Lung (tissue), 12 donors: ENCODE results near the gene SRP72. TPM values are rescaled to one million over a fixed set of nuclear protein-coding genes. Genes with fewer than 3 reads are reported as not detected.

Source experiments
- ATAC-seq: fragments of 200-7000 bp; cut with Tn5 transposase; one replicate; pipeline ENCODE4 v1.9.1; 2020; ENCODE audit warnings: moderate number of reproducible peaks; ENCODE audit not compliant: insufficient read depth, low FRiP score
- DNase-seq, 3 donors: peaks; one replicate each; pipeline ENCODE4 v3.0.0-alpha.2; 2013 to 2017
- H3K27ac ChIP-seq, 2 donors: one replicate each; pipeline ENCODE4 v1.5.1; 2013; ENCODE audit warnings: mild to moderate bottlenecking in 2 of 2, moderate library complexity in 2 of 2, control low read depth in 1 of 2, inconsistent platforms in 1 of 2, low read depth in 1 of 2, low read length in 1 of 2
- H3K27me3 ChIP-seq, 3 donors: one replicate each; pipeline ENCODE4 v1.5.1; 2013; ENCODE audit warnings: low read length in 2 of 3; ENCODE audit not compliant: control insufficient read depth in 3 of 3, insufficient read depth in 3 of 3
- H3K36me3 ChIP-seq, 4 donors: one replicate each; pipeline ENCODE4 v1.5.1; 2013; ENCODE audit warnings: low read length in 4 of 4, mild to moderate bottlenecking in 1 of 4, moderate library complexity in 1 of 4; ENCODE audit not compliant: control insufficient read depth in 4 of 4, insufficient read depth in 4 of 4
- H3K4me1 ChIP-seq, 5 donors: one replicate each; pipeline ENCODE4 v1.5.1; 2013; ENCODE audit warnings: low read length in 5 of 5, mild to moderate bottlenecking in 2 of 5, moderate library complexity in 1 of 5; ENCODE audit not compliant: control insufficient read depth in 5 of 5, insufficient read depth in 5 of 5
- H3K4me3 ChIP-seq: one replicate; pipeline ENCODE4 v1.5.1; 2013; ENCODE audit warnings: mild to moderate bottlenecking, control low read depth, moderate library complexity
- H3K9ac ChIP-seq, 2 donors: one replicate each; pipeline ENCODE4 v1.5.1; 2013; ENCODE audit warnings: low read length in 2 of 2, control low read depth in 1 of 2; ENCODE audit not compliant: insufficient read depth in 1 of 2
- H3K9me3 ChIP-seq, 4 donors: one replicate each; pipeline ENCODE4 v1.5.1; 2013; ENCODE audit warnings: low read length in 3 of 4, mild to moderate bottlenecking in 1 of 4, moderate library complexity in 1 of 4; ENCODE audit not compliant: control insufficient read depth in 4 of 4, insufficient read depth in 3 of 4
- WGBS, 2 donors: extraction: QIAGEN DNeasy Blood & Tissue Kit; methylation state at CpG; one replicate each; pipeline ENCODE4 v1.1.7; 2013; 5-methylcytosine and 5-hydroxymethylcytosine counted together
- polyA plus RNA-seq, 2 donors: library from polyadenylated mRNA; stranded (reverse); fragments of 200-250 nt; gene quantifications; one replicate each; pipeline ENCODE4 v1.2.1, GENCODE V29; 2013
- total RNA-seq, 2 donors: library from RNA; depleted of rRNA in 1 of 2; stranded (reverse); fragments of >200 nt in 1 of 2; gene quantifications; one replicate each; pipeline ENCODE4 v1.2.1, GENCODE V29; 2014 to 2021
- TF ChIP-seq, protein P1 (sequence below): IDR thresholded peaks from 2 replicates; pipeline ENCODE4 v1.5.1; 2012; ENCODE audit warnings: mild to moderate bottlenecking; ENCODE audit errors: control extremely low read depth, extremely low read depth
- donor health status: control.
- donor health status: control.
- donor health status: Bipolar disorder and iron deficiency.
- donor health status: healthy.
- donor health status: DM: yes; HTN: yes; CAD: no.

The SRP72 gene
- total and polyA plus RNA-seq, 4 donors, result 31.1 to 98.0 (median 71.1) TPM

DNA sequence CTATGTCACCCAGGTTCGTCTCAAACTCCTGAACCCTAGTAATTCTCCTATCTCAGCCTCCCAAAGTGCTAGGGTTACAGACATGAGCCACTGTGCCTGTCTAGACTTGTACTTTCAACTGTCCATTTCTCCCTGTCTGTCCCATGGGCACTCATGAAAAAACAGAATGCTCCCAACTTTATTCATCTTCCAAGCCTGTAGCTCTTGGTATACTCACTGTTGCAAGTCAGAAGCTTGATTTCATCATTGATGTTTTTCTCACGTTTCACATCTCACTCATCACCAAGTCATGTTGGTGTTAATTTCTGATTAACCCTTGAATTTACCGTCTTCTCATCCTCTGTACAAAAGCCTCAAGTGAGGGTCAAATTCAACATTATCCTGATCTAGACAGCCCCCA, 7.3 kb upstream of the SRP72 start:
- peaks cover 16 to 35% (median 28%) of the 10 kb centered on the region in 4 donors for H3K36me3 ChIP-seq
- ATAC-seq, result no peak

DNA sequence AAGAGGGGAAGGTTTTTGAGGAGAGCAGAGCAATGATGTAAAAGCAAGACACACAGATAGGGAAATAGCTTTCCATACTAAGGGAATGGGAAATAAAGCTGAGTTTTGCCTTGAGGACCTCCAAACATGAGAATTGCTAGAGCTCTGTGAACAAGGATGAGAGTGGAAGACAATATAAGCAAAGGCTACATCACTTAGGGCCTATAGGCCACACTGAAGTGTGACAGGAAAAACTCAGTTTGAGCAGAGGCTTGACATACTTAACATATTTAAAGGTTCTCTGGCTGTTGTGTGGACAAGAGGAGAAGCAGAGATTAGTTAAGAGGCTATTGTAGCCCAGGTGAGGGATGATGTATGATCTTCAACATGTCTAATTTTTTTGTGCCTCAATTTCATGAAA, 5.3 kb upstream of the SRP72 start:
- TF ChIP-seq, protein P1, sequence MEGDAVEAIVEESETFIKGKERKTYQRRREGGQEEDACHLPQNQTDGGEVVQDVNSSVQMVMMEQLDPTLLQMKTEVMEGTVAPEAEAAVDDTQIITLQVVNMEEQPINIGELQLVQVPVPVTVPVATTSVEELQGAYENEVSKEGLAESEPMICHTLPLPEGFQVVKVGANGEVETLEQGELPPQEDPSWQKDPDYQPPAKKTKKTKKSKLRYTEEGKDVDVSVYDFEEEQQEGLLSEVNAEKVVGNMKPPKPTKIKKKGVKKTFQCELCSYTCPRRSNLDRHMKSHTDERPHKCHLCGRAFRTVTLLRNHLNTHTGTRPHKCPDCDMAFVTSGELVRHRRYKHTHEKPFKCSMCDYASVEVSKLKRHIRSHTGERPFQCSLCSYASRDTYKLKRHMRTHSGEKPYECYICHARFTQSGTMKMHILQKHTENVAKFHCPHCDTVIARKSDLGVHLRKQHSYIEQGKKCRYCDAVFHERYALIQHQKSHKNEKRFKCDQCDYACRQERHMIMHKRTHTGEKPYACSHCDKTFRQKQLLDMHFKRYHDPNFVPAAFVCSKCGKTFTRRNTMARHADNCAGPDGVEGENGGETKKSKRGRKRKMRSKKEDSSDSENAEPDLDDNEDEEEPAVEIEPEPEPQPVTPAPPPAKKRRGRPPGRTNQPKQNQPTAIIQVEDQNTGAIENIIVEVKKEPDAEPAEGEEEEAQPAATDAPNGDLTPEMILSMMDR, result no peak
- no peak for ATAC-seq
- Histone ChIP-seq H3K4me1 (peaks cover 7 to 17% (median 11%) of the 10 kb centered on the region in 5 donors), H3K9me3 (no peaks in the 10 kb centered on the region), H3K9ac (no peak overlapping the region), H3K4me3 (no peak overlapping the region), H3K36me3 (peaks cover 11 to 25% (median 22%) of the 10 kb centered on the region in 4 donors), H3K27me3 (no peaks in the 10 kb centered on the region), H3K27ac (no peak overlapping the region)
- DNase-seq, result no peak

More for the DNA sequence above, 7.3 kb upstream of the SRP72 start:
- TF ChIP-seq, protein P1, result no peak
- Histone ChIP-seq H3K9ac (no peak overlapping the region), H3K4me3 (no peak overlapping the region), H3K27ac (no peak overlapping the region), H3K27me3 (no peaks in the 10 kb centered on the region), H3K4me1 (peaks cover 0 to 6% (median under 1%) of the 10 kb centered on the region in 5 donors), H3K9me3 (no peaks in the 10 kb centered on the region)
- no peak for DNase-seq
- 78 to 85% methylated on average over 3 of the region's 3 CpGs for WGBS, 2 donors

DNA sequence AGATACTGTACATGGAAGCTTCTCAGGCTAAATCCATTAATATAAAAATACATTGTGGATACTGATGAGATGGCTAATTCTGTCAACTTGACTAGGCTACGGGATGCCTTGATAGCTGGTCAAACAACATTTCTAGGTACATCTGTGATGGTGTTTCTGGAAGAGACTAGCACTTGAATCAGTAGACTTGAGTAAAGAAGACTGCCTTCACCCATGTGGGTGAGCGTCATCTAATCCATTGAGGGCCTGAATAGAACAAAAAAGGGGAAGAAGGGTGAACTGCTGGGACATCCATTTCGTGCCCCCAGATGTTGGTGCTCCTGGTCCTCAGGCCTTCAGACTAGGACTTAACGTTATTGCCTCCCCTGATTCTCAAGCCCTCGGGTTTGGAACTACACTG, 3.7 kb upstream of the SRP72 start:
- 88 to 90% methylated on average over 5 of the region's 5 CpGs for WGBS, 2 donors
- H3K36me3 ChIP-seq, result peaks cover 11 to 23% (median 14%) of the 10 kb centered on the region in 4 donors
- no peak overlapping the region for H3K4me3 ChIP-seq
- H3K9me3 ChIP-seq, result no peaks in the 10 kb centered on the region
- ATAC-seq (no peak), DNase-seq (no peak)
- H3K27me3 ChIP-seq, result no peaks in the 10 kb centered on the region
- TF ChIP-seq, protein P1, result no peak
- peaks cover 7 to 22% (median 14%) of the 10 kb centered on the region in 5 donors for H3K4me1 ChIP-seq
- H3K9ac ChIP-seq, result no peak overlapping the region
- H3K27ac ChIP-seq, result no peak overlapping the region

DNA sequence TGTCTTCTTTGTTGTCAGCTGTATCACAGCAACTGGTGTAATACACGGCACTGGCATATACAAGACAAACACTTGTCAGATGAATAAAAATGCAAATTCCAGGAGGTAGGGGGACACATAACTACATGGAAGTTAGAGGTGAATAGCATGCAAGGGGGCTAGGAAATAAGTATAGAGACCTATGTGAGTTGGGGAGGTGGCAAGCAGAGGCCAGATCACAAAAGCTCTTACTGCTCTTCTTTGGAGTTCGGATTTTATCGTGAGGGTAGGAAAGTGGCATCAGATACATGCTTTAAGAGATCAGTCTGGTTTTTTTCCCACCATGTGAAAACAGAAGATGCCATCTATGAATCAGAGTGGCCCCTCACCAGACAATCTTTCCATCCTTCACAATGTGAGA, 2.8 kb upstream of the SRP72 start:
- ATAC-seq (no peak), DNase-seq (no peak)
- H3K27ac ChIP-seq, result no peak overlapping the region
- H3K9me3 ChIP-seq, result no peaks in the 10 kb centered on the region
- no peak overlapping the region for H3K4me3 ChIP-seq
- peaks cover 10 to 21% (median 11%) of the 10 kb centered on the region in 4 donors for H3K36me3 ChIP-seq
- 78 to 83% methylated on average over 3 of the region's 3 CpGs for WGBS, 2 donors
- H3K27me3 ChIP-seq, result no peaks in the 10 kb centered on the region
- TF ChIP-seq, protein P1, result no peak
- no peak overlapping the region for H3K9ac ChIP-seq
- H3K4me1 ChIP-seq, result peaks cover 7 to 30% (median 18%) of the 10 kb centered on the region in 5 donors
